Esophagus muscularis mucosa (tissue), 4 donors: ENCODE measurements around the gene RALA. TPM values are rescaled to one million over a fixed set of nuclear protein-coding genes. Genes with fewer than 3 reads are reported as not detected.

Experiments used
- DNase-seq: peaks from one replicate; pipeline ENCODE4 v3.0.0-alpha.2; 2017; ENCODE audit errors: extremely low spot score
- H3K27ac ChIP-seq, 4 donors: fragments of 200-600 bp; sonication (generic); replicated peaks in 1 of 4; 1 replicate in 3 of 4; 2 replicates in 1 of 4; pipeline ENCODE4 v1.5.1; 2016 to 2019; ENCODE audit warnings: mild to moderate bottlenecking in 1 of 4
- H3K27me3 ChIP-seq, 4 donors: fragments of 200-600 bp; sonication (generic); one replicate each; pipeline versions ENCODE4 v1.5.1 to v1.6.0; 2016 to 2019
- H3K36me3 ChIP-seq, 4 donors: fragments of 200-600 bp; sonication (generic); one replicate each; pipeline ENCODE4 v1.5.1; 2016 to 2019
- H3K4me1 ChIP-seq, 4 donors: fragments of 200-600 bp; sonication (generic); one replicate each; pipeline ENCODE4 v1.5.1; 2016 to 2019
- H3K4me3 ChIP-seq, 4 donors: fragments of 200-600 bp; sonication (generic); 1 replicate in 2 of 4; 2 replicates in 2 of 4; pipeline ENCODE4 v1.5.1; 2016 to 2019; ENCODE audit warnings: mild to moderate bottlenecking in 4 of 4, moderate library complexity in 1 of 4
- H3K9me3 ChIP-seq, 4 donors: fragments of 200-600 bp; sonication (generic); 1 replicate in 3 of 4; 2 replicates in 1 of 4; pipeline ENCODE4 v1.5.1; 2016 to 2019
- EP300 ChIP-seq: sonication (generic); formaldehyde crosslinking; IDR thresholded peaks from one replicate; pipeline ENCODE4 v1.6.1; 2017; ENCODE audit warnings: antibody characterized with exemption
- POLR2A ChIP-seq: fragments of 450-650 bp; IDR thresholded peaks from one replicate; pipeline ENCODE4 v1.6.1; 2017; ENCODE audit warnings: antibody characterized with exemption, moderate library complexity, mild to moderate bottlenecking, low read depth
- POLR2AphosphoS5 ChIP-seq, 2 donors: sonication (generic); formaldehyde crosslinking; IDR thresholded peaks; one replicate each; pipeline ENCODE4 v1.6.1; 2017; ENCODE audit warnings: antibody characterized with exemption in 2 of 2
- WGBS: methylation state at CpG from one replicate; pipeline ENCODE4 v1.1.5; 2018; 5-methylcytosine and 5-hydroxymethylcytosine counted together
- intact Hi-C: fragments of 100-400 bp; cut with DNase I; formaldehyde crosslinking; loops from one replicate; pipeline ENCODE4 v1.15.1; 2023
- total RNA-seq, 4 donors: library from RNA; depleted of rRNA; stranded (reverse); fragments of >200 nt; gene quantifications; one replicate each; pipeline versions ENCODE4 v1.1.0 to v1.2.1, GENCODE V29; 2016
- TF ChIP-seq, protein P1 (sequence below), 3 experiments: fragments of 200-600 bp in 2 of 3; fragments of 450-650 bp in 1 of 3; sonication (generic) in 2 of 3; IDR thresholded peaks; one replicate each; pipeline ENCODE4 v1.5.1; 2017 to 2019; ENCODE audit warnings: antibody characterized with exemption in 3 of 3, mild to moderate bottlenecking in 2 of 3, moderate library complexity in 1 of 3

RALA gene
- total RNA-seq, 4 donors from 2014 or later = 12.3 to 25.1 (median 19.6) TPM

DNA sequence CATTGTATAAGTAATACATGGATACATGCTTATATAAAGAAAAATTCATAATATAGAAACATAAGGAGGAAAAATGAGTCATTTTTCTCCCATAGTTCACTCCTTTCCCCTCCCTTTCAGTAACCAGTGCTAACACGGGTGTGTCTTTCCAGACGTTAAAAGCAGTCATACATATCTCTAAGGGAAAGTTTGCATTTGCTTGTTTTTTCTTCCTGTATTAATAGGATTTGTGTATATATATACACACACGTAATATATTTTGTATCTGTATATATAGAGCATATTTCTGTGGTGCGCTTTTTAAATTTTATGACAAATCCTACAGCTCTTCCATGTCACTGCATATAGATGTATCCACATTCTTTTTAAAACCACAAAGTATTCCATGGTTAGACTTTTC lies 78.8 kb downstream of the RALA start:
- H3K4me1 ChIP-seq = no peaks in the 10 kb centered on the region
- no peak overlapping the region for H3K27ac ChIP-seq
- H3K4me3 ChIP-seq = no peak overlapping the region
- H3K36me3 ChIP-seq = peaks cover 14 to 53% (median 36%) of the 10 kb centered on the region in 4 donors
- H3K9me3 ChIP-seq = no peaks in the 10 kb centered on the region
- 86% methylated on average over 4 of the region's 4 CpGs for WGBS
- DNase-seq = no peak
- H3K27me3 ChIP-seq = no peaks in the 10 kb centered on the region
- TF ChIP-seq POLR2A (no peak), EP300 (no peak), POLR2AphosphoS5 (IDR thresholded peaks at IDR 0.05) (no peak)
- TF ChIP-seq, protein P1, sequence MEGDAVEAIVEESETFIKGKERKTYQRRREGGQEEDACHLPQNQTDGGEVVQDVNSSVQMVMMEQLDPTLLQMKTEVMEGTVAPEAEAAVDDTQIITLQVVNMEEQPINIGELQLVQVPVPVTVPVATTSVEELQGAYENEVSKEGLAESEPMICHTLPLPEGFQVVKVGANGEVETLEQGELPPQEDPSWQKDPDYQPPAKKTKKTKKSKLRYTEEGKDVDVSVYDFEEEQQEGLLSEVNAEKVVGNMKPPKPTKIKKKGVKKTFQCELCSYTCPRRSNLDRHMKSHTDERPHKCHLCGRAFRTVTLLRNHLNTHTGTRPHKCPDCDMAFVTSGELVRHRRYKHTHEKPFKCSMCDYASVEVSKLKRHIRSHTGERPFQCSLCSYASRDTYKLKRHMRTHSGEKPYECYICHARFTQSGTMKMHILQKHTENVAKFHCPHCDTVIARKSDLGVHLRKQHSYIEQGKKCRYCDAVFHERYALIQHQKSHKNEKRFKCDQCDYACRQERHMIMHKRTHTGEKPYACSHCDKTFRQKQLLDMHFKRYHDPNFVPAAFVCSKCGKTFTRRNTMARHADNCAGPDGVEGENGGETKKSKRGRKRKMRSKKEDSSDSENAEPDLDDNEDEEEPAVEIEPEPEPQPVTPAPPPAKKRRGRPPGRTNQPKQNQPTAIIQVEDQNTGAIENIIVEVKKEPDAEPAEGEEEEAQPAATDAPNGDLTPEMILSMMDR (IDR thresholded peaks at IDR 0.05) = no peak
- intact Hi-C loops = no loop called here

DNA sequence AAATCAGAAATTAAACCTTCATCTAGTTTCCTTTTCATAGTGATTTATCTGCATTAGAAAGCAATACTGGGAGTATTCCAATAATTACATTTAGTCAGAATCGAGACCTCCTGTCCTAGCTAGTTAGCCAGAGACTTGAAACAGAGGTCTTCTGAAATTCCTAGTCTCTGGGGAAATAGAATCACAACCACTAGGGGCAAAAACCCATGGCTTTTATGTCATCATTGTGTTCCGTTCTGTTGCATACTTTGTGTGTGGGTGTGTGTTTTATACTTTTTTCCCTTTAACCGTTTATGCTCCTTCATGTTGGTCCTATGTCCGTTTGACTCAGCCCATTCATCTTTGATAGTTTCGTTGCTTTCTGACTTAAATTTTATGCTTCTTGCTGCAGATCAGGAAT lies 79.8 kb downstream of the RALA start:
- intact Hi-C loops = no loop called here
- peaks cover 6 to 49% (median 30%) of the 10 kb centered on the region in 4 donors for H3K36me3 ChIP-seq
- TF ChIP-seq POLR2A = no peak
- TF ChIP-seq EP300 = no peak
- TF ChIP-seq POLR2AphosphoS5 (IDR thresholded peaks at IDR 0.05) = no peak
- TF ChIP-seq, protein P1 (IDR thresholded peaks at IDR 0.05) = no peak
- H3K4me3 ChIP-seq = no peak overlapping the region
- H3K27me3 ChIP-seq = no peaks in the 10 kb centered on the region
- no peak overlapping the region for H3K27ac ChIP-seq
- no peak for DNase-seq
- WGBS = 74% methylated on average over 5 of the region's 5 CpGs
- no peaks in the 10 kb centered on the region for H3K4me1 ChIP-seq
- H3K9me3 ChIP-seq = no peaks in the 10 kb centered on the region

DNA sequence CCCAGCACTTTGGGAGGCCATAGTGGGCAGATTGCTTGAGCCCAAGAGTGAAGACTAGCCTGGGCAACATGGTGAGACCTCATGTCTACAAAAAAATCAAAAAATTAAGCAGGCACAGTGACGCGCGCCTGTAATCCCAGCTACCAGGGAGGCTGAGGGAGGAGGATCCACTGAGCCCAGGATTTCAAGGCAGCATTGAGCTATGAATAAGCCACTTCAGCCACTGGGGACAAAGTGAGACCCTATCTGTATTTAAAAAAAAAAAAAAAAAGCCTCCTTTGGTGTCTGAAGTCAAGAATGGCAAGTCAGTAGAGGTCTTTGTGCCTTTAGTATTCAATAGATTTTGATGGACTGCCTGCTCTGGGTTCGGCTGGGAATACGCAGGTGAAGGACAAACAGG lies 85.7 kb downstream of the RALA start:
- Histone ChIP-seq H3K4me3 (no peak overlapping the region), H3K4me1 (peaks cover 9 to 14% (median 12%) of the 10 kb centered on the region in 4 donors), H3K36me3 (peaks cover 0 to 19% (median 12%) of the 10 kb centered on the region in 4 donors), H3K27me3 (no peaks in the 10 kb centered on the region), H3K27ac (no peak overlapping the region), H3K9me3 (peaks cover 0 to 8% (median 5%) of the 10 kb centered on the region in 4 donors)
- DNase-seq = no peak
- 94% methylated on average over 5 of the region's 5 CpGs for WGBS
- TF ChIP-seq, protein P1 (IDR thresholded peaks at IDR 0.05) = no peak
- TF ChIP-seq POLR2AphosphoS5 (IDR thresholded peaks at IDR 0.05) = no peak
- no peak for TF ChIP-seq EP300
- no peak for TF ChIP-seq POLR2A
- intact Hi-C loops = no loop called here

DNA sequence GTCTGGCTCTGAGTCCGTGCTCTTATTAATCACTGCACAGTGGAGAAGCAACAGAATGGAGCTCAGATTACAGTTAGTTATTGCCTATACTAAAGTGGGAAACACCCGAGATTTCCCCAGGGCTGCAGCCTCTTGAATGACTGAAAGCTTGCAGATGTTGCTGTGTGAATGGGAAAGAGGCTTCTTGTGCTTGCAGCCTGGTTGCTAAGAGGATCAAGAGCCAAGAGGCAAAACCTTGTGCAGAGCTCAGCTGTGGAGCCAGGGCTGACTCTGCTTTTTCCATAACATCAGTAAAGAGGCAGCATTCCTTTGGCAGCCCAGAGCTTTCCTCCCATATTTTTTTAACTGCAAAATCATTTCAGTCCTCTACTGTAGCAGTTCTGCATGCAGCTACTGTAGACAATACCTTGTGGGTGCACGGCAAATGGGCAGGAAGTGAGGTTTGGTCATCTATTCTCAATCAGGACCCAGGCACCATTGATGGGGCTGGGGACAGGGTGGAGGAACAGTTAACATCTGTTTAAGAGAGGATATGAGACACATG lies 86.5 kb downstream of the RALA start:
- Histone ChIP-seq H3K27ac (no peak overlapping the region), H3K36me3 (peaks cover 0 to 19% (median 12%) of the 10 kb centered on the region in 4 donors), H3K27me3 (no peaks in the 10 kb centered on the region), H3K9me3 (peaks cover 0 to 16% (median 13%) of the 10 kb centered on the region in 4 donors), H3K4me1 (peaks cover 9 to 14% (median 12%) of the 10 kb centered on the region in 4 donors), H3K4me3 (no peak overlapping the region)
- WGBS = 11% methylated on average over 3 of the region's 3 CpGs
- intact Hi-C loops = no loop called here
- TF ChIP-seq EP300 = no peak
- TF ChIP-seq, protein P1 (IDR thresholded peaks at IDR 0.05) = no peak
- TF ChIP-seq POLR2AphosphoS5 (IDR thresholded peaks at IDR 0.05) = no peak
- TF ChIP-seq POLR2A = no peak
- no peak for DNase-seq

DNA sequence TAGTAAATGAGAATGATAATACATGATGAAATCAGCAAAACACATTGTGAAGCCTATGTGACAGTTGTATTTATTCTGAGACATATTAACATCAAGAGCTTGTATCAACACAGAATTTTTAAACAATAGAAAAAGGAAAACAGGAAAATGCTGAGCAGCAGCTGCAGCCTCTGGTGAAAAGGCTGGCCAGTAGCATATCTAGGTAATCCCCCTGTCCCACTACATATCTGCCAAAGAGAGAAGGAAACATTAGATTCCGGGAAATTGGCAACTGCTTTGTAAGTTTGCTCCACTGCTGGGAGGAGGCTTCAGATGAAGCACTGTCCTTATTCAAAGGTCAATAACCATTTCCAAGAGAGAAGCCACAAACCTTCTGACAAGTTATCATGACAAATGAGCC lies 89.4 kb downstream of the RALA start:
- peaks cover 0 to 19% (median 14%) of the 10 kb centered on the region in 4 donors for H3K9me3 ChIP-seq
- no peak overlapping the region for H3K4me3 ChIP-seq
- no peak overlapping the region for H3K27ac ChIP-seq
- H3K4me1 ChIP-seq = peaks cover 9 to 14% (median 12%) of the 10 kb centered on the region in 4 donors
- WGBS = 77% methylated on average over 1 of the region's 1 CpG
- DNase-seq = no peak
- intact Hi-C loops = no loop called here
- H3K27me3 ChIP-seq = no peaks in the 10 kb centered on the region
- TF ChIP-seq POLR2AphosphoS5 (IDR thresholded peaks at IDR 0.05) (no peak), POLR2A (no peak)
- H3K36me3 ChIP-seq = peaks cover 0 to under 1% (median 0%) of the 10 kb centered on the region in 4 donors
